Measurements from ENCODE around the gene FDX2.
A peak's percentile ranks its signal among the peaks of the same experiment; 100 is the strongest.

The FDX2 gene

GRCh38 chr19:10299545-10300458 lies 16.0 kb downstream of the FDX2 start:
- no peak for DNase-seq (ENCODE audit: low read depth in 2 of 2)

GRCh38 chr19:10295847-10296591 lies 19.8 kb downstream of the FDX2 start:
- no peak for DNase-seq (ENCODE audit: low read depth in 2 of 2)

DNA sequence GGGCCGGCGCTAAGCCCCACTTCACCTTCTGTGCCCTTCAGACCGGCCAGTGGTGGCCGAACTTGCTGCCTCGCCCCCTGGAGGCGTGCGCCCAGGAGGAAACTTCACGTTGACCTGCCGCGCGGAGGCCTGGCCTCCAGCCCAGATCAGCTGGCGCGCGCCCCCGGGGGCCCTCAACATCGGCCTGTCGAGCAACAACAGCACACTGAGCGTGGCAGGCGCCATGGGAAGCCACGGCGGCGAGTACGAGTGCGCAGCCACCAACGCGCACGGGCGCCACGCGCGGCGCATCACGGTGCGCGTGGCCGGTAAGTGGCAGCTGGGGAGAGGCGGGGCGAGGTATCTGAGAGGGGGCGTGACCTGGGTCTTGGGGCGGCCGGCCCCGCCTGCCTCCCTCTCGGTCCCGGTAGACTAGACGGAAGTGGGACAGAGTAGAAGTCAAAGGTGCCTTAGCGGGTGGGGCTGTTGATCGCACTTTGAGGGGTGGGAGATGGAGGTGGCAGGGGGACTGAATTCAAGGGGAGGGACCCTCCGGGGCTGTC lies 20.4 kb downstream of the FDX2 start:
- DNase-seq (ENCODE audit: low read depth in 2 of 2), result no peak

GRCh38 chr19:10294368-10294697 lies 21.5 kb downstream of the FDX2 start:
- DNase-seq (ENCODE audit: low read depth in 2 of 2), result no peak

DNA sequence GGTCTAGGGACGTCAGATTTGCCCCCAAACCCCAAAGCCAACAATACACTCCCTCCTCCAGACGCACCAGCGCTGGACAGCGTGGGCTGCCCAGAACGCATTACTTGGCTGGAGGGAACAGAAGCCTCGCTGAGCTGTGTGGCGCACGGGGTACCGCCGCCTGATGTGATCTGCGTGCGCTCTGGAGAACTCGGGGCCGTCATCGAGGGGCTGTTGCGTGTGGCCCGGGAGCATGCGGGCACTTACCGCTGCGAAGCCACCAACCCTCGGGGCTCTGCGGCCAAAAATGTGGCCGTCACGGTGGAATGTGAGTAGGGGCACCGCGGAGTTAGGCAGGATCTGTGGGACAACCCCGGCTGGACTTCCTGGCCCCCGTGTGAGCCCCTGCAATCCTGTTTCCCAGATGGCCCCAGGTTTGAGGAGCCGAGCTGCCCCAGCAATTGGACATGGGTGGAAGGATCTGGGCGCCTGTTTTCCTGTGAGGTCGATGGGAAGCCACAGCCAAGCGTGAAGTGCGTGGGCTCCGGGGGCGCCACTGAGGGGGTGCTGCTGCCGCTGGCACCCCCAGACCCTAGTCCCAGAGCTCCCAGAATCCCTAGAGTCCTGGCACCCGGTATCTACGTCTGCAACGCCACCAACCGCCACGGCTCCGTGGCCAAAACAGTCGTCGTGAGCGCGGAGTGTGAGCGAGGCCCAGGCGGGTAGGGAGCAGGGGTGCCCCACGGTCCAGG lies 22.0 kb downstream of the FDX2 start:
- no peak for DNase-seq (ENCODE audit: low read depth in 2 of 2)

- DNase-seq (ENCODE audit: low read depth in 2 of 2), result no peak
Measured at GRCh38 chr19:10292789-10293636, 22.8 kb downstream of the FDX2 start.

DNA sequence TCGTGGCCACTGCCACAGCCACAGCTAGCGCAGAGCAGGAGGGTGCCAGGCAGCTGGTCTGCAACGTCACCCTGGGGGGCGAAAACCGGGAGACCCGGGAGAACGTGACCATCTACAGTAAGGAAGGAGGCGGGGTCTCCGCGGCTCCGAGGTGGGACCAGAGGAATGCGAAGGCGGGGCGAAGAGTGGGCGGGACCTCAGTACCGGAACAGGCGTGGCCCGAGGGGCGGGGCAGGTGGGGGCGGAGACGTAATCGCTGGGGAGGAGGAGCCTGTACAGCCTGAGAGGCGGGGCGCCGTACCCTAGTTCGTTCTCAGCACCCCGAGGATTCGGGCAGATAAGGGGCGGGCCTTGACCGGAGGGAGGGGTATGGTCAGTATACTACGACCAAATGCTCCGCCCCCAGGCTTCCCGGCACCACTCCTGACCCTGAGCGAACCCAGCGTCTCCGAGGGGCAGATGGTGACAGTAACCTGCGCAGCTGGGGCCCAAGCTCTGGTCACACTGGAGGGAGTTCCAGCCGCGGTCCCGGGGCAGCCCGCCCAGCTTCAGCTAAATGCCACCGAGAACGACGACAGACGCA lies 23.5 kb downstream of the FDX2 start:
- peak; percentile 36 to 38 for DNase-seq (ENCODE audit: low read depth in 2 of 2)

DNA sequence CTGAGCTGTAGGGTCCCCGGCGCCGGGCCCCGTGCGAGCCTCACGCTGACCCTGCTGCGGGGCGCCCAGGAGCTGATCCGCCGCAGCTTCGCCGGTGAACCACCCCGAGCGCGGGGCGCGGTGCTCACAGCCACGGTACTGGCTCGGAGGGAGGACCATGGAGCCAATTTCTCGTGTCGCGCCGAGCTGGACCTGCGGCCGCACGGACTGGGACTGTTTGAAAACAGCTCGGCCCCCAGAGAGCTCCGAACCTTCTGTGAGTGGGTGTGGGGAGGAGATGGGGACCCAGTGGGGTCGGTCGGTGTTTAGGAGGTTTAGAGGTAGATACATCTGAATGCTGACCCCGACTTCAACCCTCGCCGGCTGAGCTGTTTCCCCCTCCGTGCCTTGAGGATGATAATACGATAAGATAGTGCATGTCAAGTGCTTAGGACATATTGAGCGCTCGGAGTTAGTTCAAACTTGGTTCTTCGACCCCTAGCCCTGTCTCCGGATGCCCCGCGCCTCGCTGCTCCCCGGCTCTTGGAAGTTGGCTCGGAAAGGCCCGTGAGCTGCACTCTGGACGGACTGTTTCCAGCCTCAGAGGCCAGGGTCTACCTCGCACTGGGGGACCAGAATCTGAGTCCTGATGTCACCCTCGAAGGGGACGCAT lies 24.1 kb downstream of the FDX2 start:
- DNase-seq (ENCODE audit: low read depth in 2 of 2), result no peak

- DNase-seq (ENCODE audit: low read depth in 2 of 2), result no peak
Measured at GRCh38 chr19:10290876-10291553, 24.8 kb downstream of the FDX2 start.

DNA sequence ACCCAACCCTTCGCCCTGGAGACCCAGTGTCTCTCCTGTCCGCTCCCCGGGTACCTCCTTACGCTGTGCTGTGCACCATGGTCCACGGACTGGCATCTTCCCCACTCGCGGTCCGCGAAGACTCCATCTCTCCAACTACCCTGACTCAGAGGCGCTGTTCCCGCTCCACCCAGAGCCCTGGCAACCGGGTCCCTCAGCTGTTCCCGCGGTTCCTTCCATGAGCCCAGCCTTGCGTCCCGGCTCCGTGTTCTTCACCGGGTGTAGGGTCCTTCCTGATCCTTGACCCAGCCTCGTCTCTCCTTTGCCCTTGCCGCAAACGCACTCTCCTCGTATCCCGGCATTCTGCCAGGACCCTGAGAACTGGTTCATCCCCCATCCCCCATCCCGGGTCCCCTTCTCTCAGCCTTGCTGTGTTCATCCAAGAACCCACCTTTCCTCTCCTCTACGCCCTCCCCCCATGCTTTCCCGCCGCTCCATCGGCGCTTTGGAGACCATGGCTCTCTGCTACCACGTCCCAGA lies 25.4 kb downstream of the FDX2 start:
- no peak for DNase-seq (ENCODE audit: low read depth in 2 of 2)

GRCh38 chr19:10289836-10290356 lies 25.9 kb downstream of the FDX2 start, which contains the start of gene ICAM5:
Gene ICAM5, plus strand, starts transcription at chr19:10289952. Its CDS starts 92 bp downstream, at chr19:10290044.
- no peak for DNase-seq (ENCODE audit: low read depth in 2 of 2)

GRCh38 chr19:10289167-10289835 lies 26.5 kb downstream of the FDX2 start:
- no peak for DNase-seq (ENCODE audit: low read depth in 2 of 2)

DNA sequence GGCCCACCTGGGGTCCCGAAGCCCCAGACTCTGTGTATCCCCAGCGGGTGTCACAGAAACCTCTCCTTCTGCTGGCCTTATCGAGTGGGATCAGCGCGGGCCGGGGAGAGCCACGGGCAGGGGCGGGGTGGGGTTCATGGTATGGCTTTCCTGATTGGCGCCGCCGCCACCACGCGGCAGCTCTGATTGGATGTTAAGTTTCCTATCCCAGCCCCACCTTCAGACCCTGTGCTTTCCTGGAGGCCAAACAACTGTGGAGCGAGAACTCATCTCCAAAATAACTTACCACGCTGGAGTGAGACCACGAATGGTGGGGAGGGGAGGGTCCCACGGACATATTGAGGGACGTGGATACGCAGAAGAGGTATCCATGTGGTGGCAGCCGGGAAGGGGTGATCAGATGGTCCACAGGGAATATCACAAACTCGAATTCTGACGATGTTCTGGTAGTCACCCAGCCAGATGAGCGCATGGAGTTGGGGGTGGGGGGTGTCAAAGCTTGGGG lies 27.1 kb downstream of the FDX2 start:
- DNase-seq (ENCODE audit: low read depth in 2 of 2), result no peak

GRCh38 chr19:10286803-10287737 lies 28.7 kb downstream of the FDX2 start, which contains the start of gene ICAM4:
Gene ICAM4, plus strand, starts transcription at chr19:10286955. Its CDS starts 58 bp downstream, at chr19:10287013.
- no peak for DNase-seq (ENCODE audit: low read depth in 2 of 2)

DNA sequence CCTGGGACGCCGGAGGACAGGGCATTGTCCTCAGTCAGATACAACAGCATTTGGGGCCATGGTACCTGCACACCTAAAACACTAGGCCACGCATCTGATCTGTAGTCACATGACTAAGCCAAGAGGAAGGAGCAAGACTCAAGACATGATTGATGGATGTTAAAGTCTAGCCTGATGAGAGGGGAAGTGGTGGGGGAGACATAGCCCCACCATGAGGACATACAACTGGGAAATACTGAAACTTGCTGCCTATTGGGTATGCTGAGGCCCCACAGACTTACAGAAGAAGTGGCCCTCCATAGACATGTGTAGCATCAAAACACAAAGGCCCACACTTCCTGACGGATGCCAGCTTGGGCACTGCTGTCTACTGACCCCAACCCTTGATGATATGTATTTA lies 30.4 kb downstream of the FDX2 start:
- no peak for DNase-seq (ENCODE audit: low read depth in 2 of 2)

DNA sequence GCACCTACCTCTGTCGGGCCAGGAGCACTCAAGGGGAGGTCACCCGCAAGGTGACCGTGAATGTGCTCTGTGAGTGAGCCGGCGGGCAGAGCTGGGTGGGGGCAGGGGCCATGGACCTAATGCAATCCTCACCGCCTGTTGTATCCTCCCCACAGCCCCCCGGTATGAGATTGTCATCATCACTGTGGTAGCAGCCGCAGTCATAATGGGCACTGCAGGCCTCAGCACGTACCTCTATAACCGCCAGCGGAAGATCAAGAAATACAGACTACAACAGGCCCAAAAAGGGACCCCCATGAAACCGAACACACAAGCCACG lies 30.9 kb downstream of the FDX2 start:
- DNase-seq (ENCODE audit: low read depth in 2 of 2), result no peak
